22Rv1 (cell line): ENCODE measurements around the gene SETD9.

Source experiments
- ZFX ChIP-seq: fragments of 450-650 bp; IDR thresholded peaks from 2 replicates; pipeline ENCODE4 v1.6.1; 2017; ENCODE audit warnings: antibody characterized with exemption, borderline replicate concordance
- TF ChIP-seq, protein P1 (sequence below): fragments of 450-650 bp; IDR thresholded peaks from 2 replicates; pipeline ENCODE4 v1.5.1; 2017; ENCODE audit warnings: mild to moderate bottlenecking

DNA sequence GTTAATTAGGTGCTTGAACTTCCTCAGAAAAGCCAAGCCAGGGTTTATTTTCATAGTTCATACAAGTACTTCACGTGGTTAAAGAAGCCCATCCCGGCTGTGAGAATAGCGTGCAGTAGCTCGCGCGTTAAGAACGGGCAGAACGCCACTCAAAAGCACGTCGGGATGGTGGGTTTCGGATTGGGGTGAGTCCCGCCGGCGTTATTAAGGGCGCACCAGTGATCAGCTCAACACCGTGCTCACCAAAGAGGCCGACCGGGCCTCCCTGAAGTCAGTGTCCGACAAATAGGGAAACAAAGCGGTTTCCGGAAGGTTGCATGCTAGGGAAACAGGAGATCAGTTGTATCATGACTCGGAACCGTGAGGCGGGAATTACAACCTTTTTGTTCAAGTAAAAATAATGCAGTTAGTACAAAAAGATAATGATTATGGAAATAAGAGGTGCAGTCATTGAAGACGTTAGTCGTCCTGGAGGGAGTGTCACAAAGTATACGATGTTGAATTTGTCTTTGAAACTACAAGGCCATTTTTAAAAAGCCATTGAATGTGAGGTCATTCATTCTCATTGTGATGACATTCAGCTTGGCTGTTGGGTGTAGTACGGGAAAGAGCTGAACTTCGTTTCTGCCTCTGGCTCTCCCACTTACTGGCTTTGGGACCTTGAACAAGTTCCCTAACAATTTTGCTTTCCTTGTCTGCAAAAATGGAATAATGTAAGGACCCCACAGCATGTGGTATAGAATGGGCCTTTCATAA, 992 bp downstream of the SETD9 start:
- TF ChIP-seq, protein P1, sequence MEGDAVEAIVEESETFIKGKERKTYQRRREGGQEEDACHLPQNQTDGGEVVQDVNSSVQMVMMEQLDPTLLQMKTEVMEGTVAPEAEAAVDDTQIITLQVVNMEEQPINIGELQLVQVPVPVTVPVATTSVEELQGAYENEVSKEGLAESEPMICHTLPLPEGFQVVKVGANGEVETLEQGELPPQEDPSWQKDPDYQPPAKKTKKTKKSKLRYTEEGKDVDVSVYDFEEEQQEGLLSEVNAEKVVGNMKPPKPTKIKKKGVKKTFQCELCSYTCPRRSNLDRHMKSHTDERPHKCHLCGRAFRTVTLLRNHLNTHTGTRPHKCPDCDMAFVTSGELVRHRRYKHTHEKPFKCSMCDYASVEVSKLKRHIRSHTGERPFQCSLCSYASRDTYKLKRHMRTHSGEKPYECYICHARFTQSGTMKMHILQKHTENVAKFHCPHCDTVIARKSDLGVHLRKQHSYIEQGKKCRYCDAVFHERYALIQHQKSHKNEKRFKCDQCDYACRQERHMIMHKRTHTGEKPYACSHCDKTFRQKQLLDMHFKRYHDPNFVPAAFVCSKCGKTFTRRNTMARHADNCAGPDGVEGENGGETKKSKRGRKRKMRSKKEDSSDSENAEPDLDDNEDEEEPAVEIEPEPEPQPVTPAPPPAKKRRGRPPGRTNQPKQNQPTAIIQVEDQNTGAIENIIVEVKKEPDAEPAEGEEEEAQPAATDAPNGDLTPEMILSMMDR, result no peak
- no peak for TF ChIP-seq ZFX
